AML-193 (cell line): ENCODE results near the gene LHFPL5.

Experiments used
- DNase-seq, 2 experiments: peaks; one replicate each; lab custom pipeline; 2025; lab: John Stamatoyannopoulos, UW

LHFPL5 gene

GRCh38 chr6:35794536-35795452, 10.4 kb upstream of the LHFPL5 start:
- no peak for DNase-seq

- no peak for DNase-seq
Observed at GRCh38 chr6:35795453-35796071, 9.6 kb upstream of the LHFPL5 start.

- no peak for DNase-seq
Observed at GRCh38 chr6:35796236-35796635, 8.9 kb upstream of the LHFPL5 start.

GRCh38 chr6:35797837-35798526, 7.2 kb upstream of the LHFPL5 start:
- DNase-seq = no peak

- DNase-seq = no peak
Observed at GRCh38 chr6:35798706-35799105, 6.4 kb upstream of the LHFPL5 start.

GRCh38 chr6:35801148-35801547, 4.0 kb upstream of the LHFPL5 start:
- DNase-seq = no peak

- DNase-seq = no peak
Observed at GRCh38 chr6:35808688-35809087, 3.5 kb downstream of the LHFPL5 start.

- no peak for DNase-seq
Observed at GRCh38 chr6:35809809-35810208, 4.7 kb downstream of the LHFPL5 start.

GRCh38 chr6:35810971-35811698, 6.0 kb downstream of the LHFPL5 start:
- no peak for DNase-seq

- DNase-seq = no peak
Observed at GRCh38 chr6:35811699-35811995, 6.5 kb downstream of the LHFPL5 start.

- DNase-seq = no peak
Observed at GRCh38 chr6:35817515-35817914, 12.4 kb downstream of the LHFPL5 start.

- DNase-seq = no peak
Observed at GRCh38 chr6:35823601-35824000, 18.4 kb downstream of the LHFPL5 start.

GRCh38 chr6:35824552-35825192, 19.5 kb downstream of the LHFPL5 start:
- DNase-seq = no peak

GRCh38 chr6:35829306-35829705, 24.2 kb downstream of the LHFPL5 start:
- no peak for DNase-seq

GRCh38 chr6:35831257-35832007, 26.3 kb downstream of the LHFPL5 start:
- no peak for DNase-seq

- peak; percentile 86 to 87 for DNase-seq
Observed at GRCh38 chr6:35833536-35833935, 28.4 kb downstream of the LHFPL5 start.

GRCh38 chr6:35839019-35839418, 33.9 kb downstream of the LHFPL5 start:
- DNase-seq = no peak

- DNase-seq = no peak
Observed at GRCh38 chr6:35842381-35842780, 37.2 kb downstream of the LHFPL5 start.

GRCh38 chr6:35844290-35844689, 39.1 kb downstream of the LHFPL5 start:
- no peak for DNase-seq

- peak; percentile 89 to 93 for DNase-seq
Observed at GRCh38 chr6:35850208-35850607, 45.1 kb downstream of the LHFPL5 start.

GRCh38 chr6:35852994-35853393, 47.8 kb downstream of the LHFPL5 start:
- DNase-seq = no peak
